22Rv1 (cell line): ENCODE data around the gene GRM7.

Experiments
- CTCF ChIP-seq: fragments of 450-650 bp; IDR thresholded peaks from 2 replicates; pipeline ENCODE4 v1.5.1; 2017; ENCODE audit warnings: mild to moderate bottlenecking
- ZFX ChIP-seq: fragments of 450-650 bp; IDR thresholded peaks from 2 replicates; pipeline ENCODE4 v1.6.1; 2017; ENCODE audit warnings: antibody characterized with exemption, borderline replicate concordance

GRCh38 chr3:7305561-7305960, 444.6 kb downstream of the GRM7 start:
- no peak for TF ChIP-seq CTCF
- no peak for TF ChIP-seq ZFX
